Ishikawa (cell line): ENCODE data around the gene RPN2.

Source experiments
- CEBPB ChIP-seq: IDR thresholded peaks from 2 replicates; pipeline ENCODE4 v1.6.1; 2012
- CREB1 ChIP-seq: IDR thresholded peaks from 2 replicates; pipeline ENCODE4 v1.6.1; 2012; ENCODE audit warnings: low read depth
- EGR1 ChIP-seq: IDR thresholded peaks from 2 replicates; pipeline ENCODE4 v1.6.1; 2012
- EP300 ChIP-seq: IDR thresholded peaks from 2 replicates; pipeline ENCODE4 v1.6.1; 2012; ENCODE audit warnings: borderline replicate concordance
- FOXM1 ChIP-seq: IDR thresholded peaks from 2 replicates; pipeline ENCODE4 v1.6.1; 2012; ENCODE audit warnings: low read depth, borderline replicate concordance
- MAX ChIP-seq: IDR thresholded peaks from 2 replicates; pipeline ENCODE4 v1.6.1; 2012
- NFIC ChIP-seq: IDR thresholded peaks from 2 replicates; pipeline ENCODE4 v1.6.1; 2012
- RAD21 ChIP-seq: IDR thresholded peaks from 2 replicates; pipeline ENCODE4 v1.6.1; 2012; ENCODE audit warnings: low read depth
- REST ChIP-seq: IDR thresholded peaks from 2 replicates; pipeline ENCODE4 v1.6.1; 2012; ENCODE audit warnings: low read depth, mild to moderate bottlenecking
- TAF1 ChIP-seq: IDR thresholded peaks from 2 replicates; pipeline ENCODE4 v1.6.1; 2012; ENCODE audit warnings: low read depth, mild to moderate bottlenecking
- TCF12 ChIP-seq: IDR thresholded peaks from 2 replicates; pipeline ENCODE4 v1.6.1; 2012; ENCODE audit warnings: low read depth
- TEAD4 ChIP-seq: IDR thresholded peaks from 2 replicates; pipeline ENCODE4 v1.6.1; 2012
- USF1 ChIP-seq: IDR thresholded peaks from 2 replicates; pipeline ENCODE4 v1.6.1; 2012
- YY1 ChIP-seq: IDR thresholded peaks from 2 replicates; pipeline ENCODE4 v1.6.1; 2012; ENCODE audit warnings: low read depth
- ZBTB7A ChIP-seq: IDR thresholded peaks from 2 replicates; pipeline ENCODE4 v1.6.1; 2012; ENCODE audit warnings: low read depth

Gene RPN2

GRCh38 chr20:37259031-37259430 is 79.9 kb downstream of the RPN2 start:
- no peak for TF ChIP-seq CEBPB
- no peak for TF ChIP-seq CREB1
- TF ChIP-seq YY1: no peak
- no peak for TF ChIP-seq MAX
- TF ChIP-seq TEAD4: no peak
- no peak for TF ChIP-seq RAD21
- TF ChIP-seq EP300: no peak
- no peak for TF ChIP-seq ZBTB7A

- TF ChIP-seq REST (no peak), RAD21 (no peak), YY1 (no peak), USF1 (no peak), CEBPB (no peak), EGR1 (no peak)
These were observed 80.7 kb downstream of the RPN2 start for GRCh38 chr20:37259865-37260264.

- no peak for TF ChIP-seq TAF1
- no peak for TF ChIP-seq REST
- TF ChIP-seq EGR1: no peak
- TF ChIP-seq YY1: no peak
- TF ChIP-seq MAX: no peak
- no peak for TF ChIP-seq CEBPB
- no peak for TF ChIP-seq RAD21
- TF ChIP-seq TCF12: no peak
- TF ChIP-seq ZBTB7A: no peak
- no peak for TF ChIP-seq FOXM1
- no peak for TF ChIP-seq USF1
- TF ChIP-seq TEAD4: no peak
- TF ChIP-seq NFIC: no peak
- TF ChIP-seq EP300: no peak
- no peak for TF ChIP-seq CREB1
These were observed 81.8 kb downstream of the RPN2 start for GRCh38 chr20:37260923-37261322.

GRCh38 chr20:37261714-37262113 is 82.6 kb downstream of the RPN2 start, which contains the start of gene GHRH:
GHRH (minus strand) TSS chr20:37261814; CDS start chr20:37256889, 4,925 bp downstream.
- TF ChIP-seq USF1 (no peak), CREB1 (no peak), TEAD4 (no peak), CEBPB (no peak)

GRCh38 chr20:37262505-37262904 is 83.4 kb downstream of the RPN2 start:
- no peak for TF ChIP-seq USF1
- no peak for TF ChIP-seq TAF1
- no peak for TF ChIP-seq EP300
- TF ChIP-seq YY1: no peak
- TF ChIP-seq FOXM1: no peak
- no peak for TF ChIP-seq TCF12
- no peak for TF ChIP-seq CREB1
- no peak for TF ChIP-seq RAD21
- no peak for TF ChIP-seq TEAD4
- no peak for TF ChIP-seq EGR1
- TF ChIP-seq REST: no peak
- TF ChIP-seq MAX: no peak
- TF ChIP-seq CEBPB: no peak
- TF ChIP-seq ZBTB7A: no peak
- TF ChIP-seq NFIC: no peak
